ENCODE results near the gene ETV6. TPM values are rescaled to one million over a fixed set of nuclear protein-coding genes. Genes with fewer than 3 reads are reported as not detected.

ETV6 gene
- total and polyA plus RNA-seq, 2 of the 8 experiments (the other 6 are each of a cell fraction or from before 2014, with no cell fraction given), result 5.5 to 23.9 TPM

- no peak overlapping the region for H2AK5ac ChIP-seq (ENCODE audit: low read depth, low read length)
- H3K23me2 ChIP-seq (ENCODE audit: low read depth, low read length), result no peaks in the 10 kb centered on the region
- no peak overlapping the region for H3K27ac ChIP-seq (ENCODE audit: low read depth, low read length)
- no peak overlapping the region for H3K4me2 ChIP-seq (ENCODE audit: insufficient read depth in 1 of 2, low read depth in 2 of 2, low read length in 2 of 2)
- H4K91ac ChIP-seq (replicated peaks; ENCODE audit: insufficient read length, low read length), result no peak overlapping the region
- no peak overlapping the region for H3K56ac ChIP-seq (replicated peaks; ENCODE audit: insufficient read length, low read depth, low read length)
- H3K9ac ChIP-seq (replicated peaks in 1 of 4; ENCODE audit: extremely low read depth in 1 of 4, low read depth in 3 of 4, low read length in 3 of 4), result no peak overlapping the region
- FAIRE-seq (no peak), DNase-seq (ENCODE audit: low read depth in 1 of 2, low spot score in 2 of 2) (no peak)
- H3K36me3 ChIP-seq (ENCODE audit: control insufficient read depth in 2 of 4, insufficient read depth in 4 of 4, low read length in 3 of 4), result no peaks in the 10 kb centered on the region
- H2BK12ac ChIP-seq (ENCODE audit: low read depth, low read length), result no peak overlapping the region
- H4K20me1 ChIP-seq (replicated peaks in 1 of 2; ENCODE audit: control insufficient read depth in 1 of 2, insufficient read depth in 2 of 2, low read length in 2 of 2), result no peaks in the 10 kb centered on the region
- no peaks in the 10 kb centered on the region for H3K79me2 ChIP-seq (ENCODE audit: control insufficient read depth in 1 of 2, insufficient read depth in 2 of 2, low read length in 2 of 2)
- CTCF ChIA-PET (ENCODE audit: partially characterized antibody), result interaction anchor here (0.8 to 1.7 kb wide), 5 partner anchors 9 to 883 kb away, joined by 3 to 6 read pairs (median 3); no protein-coding TSS in a partner anchor
- H2AFZ ChIP-seq (ENCODE audit: low read length), result peak overlapping the region; percentile 66; the same call in 1 of the 2 replicates
- WGBS, 2 experiments (ENCODE audit: extremely low coverage in 1 of 2, insufficient coverage in 1 of 2, insufficient read length in 1 of 2, insufficient replicate concordance in 2 of 2, low coverage in 1 of 2, low lambda C conversion rate in 2 of 2, missing lambda C conversion rate in 1 of 2), result 80% methylated on average over 1 of the region's 1 CpG; no CpG with 5 or more reads in 1 of the 2 experiments
- no peak overlapping the region for H3K4ac ChIP-seq (replicated peaks; ENCODE audit: insufficient read length, low read depth, low read length)
- H2BK20ac ChIP-seq (ENCODE audit: low read length), result no peak overlapping the region
- no peak overlapping the region for H4K5ac ChIP-seq (ENCODE audit: insufficient read length, low read depth, low read length)
- no peak overlapping the region for H3K14ac ChIP-seq (ENCODE audit: insufficient read length)
- H2BK15ac ChIP-seq (ENCODE audit: low read length), result no peak overlapping the region
- H3K18ac ChIP-seq (ENCODE audit: extremely low read depth, low read length), result no peak overlapping the region
- POLR2A ChIA-PET (ENCODE audit: partially characterized antibody), result no interaction called here
- no peak overlapping the region for H4K8ac ChIP-seq (ENCODE audit: extremely low read depth, insufficient read depth, low read length)
- no peaks in the 10 kb centered on the region; a peak in 1 of 4 replicates for H3K9me3 ChIP-seq (ENCODE audit: insufficient read depth in 2 of 2, low read depth in 1 of 2, low read length in 1 of 2)
- H3K4me1 ChIP-seq (replicated peaks in 1 of 4; ENCODE audit: control insufficient read depth in 3 of 4, insufficient read depth in 4 of 4, low read length in 3 of 4), result peaks cover 0 to 1% (median 0%) of the 10 kb centered on the region in 4 experiments; a peak in 1 of 7 replicates
- no peak overlapping the region for H3K23ac ChIP-seq (ENCODE audit: insufficient read length)
- no peak overlapping the region for H2BK120ac ChIP-seq (replicated peaks; ENCODE audit: low read depth, low read length)
- H3K27me3 ChIP-seq (replicated peaks in 1 of 4; ENCODE audit: control insufficient read depth in 3 of 4, extremely low read depth in 1 of 4, insufficient read depth in 3 of 4, low read length in 3 of 4), result no peaks in the 10 kb centered on the region
- H2BK5ac ChIP-seq (ENCODE audit: low read depth, low read length), result no peak overlapping the region
- H3K79me1 ChIP-seq (ENCODE audit: low read depth, low read length), result no peaks in the 10 kb centered on the region
- H3K4me3 ChIP-seq (ENCODE audit: extremely low read depth in 1 of 4, insufficient read depth in 2 of 4, low read depth in 3 of 4, low read length in 4 of 4), result no peak overlapping the region
These were observed 272.9 kb downstream of the ETV6 start for GRCh38 chr12:11922361-11922760.

Measured in H1 (cell line).